SH-SY5Y (cell line): ENCODE results near the gene SFXN5.

ENCODE experiments used
- GATA2 ChIP-seq: IDR thresholded peaks from 2 replicates; pipeline ENCODE4 v1.6.1; 2011; ENCODE audit warnings: mild to moderate bottlenecking, low read depth, low read length
- GATA3 ChIP-seq: IDR thresholded peaks from 2 replicates; pipeline ENCODE4 v1.6.1; 2011; ENCODE audit warnings: low read depth, mild to moderate bottlenecking, low read length, moderate library complexity

- no peak for TF ChIP-seq GATA2
- no peak for TF ChIP-seq GATA3
These were observed 40.3 kb downstream of the SFXN5 start for GRCh38 chr2:73031095-73031678.
